ENCODE measurements around the gene COL6A3.

DNA sequence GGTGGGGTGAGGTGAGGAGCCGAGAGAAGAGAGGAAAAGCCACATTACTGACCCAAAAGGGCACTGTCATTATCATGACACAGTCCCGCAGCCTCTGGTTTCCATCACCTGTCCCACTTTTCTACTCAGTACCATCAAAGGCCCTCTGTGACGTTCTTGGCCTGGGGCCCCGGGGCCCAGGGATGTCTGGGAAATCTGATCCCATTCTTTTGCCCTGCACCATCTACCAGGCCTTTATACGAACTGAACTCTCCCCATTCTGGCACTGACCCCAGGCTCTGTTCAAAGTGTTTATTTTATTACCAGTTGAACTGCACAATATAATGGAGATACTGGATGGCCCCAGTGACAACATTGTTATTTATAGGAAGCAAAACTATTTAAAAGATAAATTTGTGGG, 89.1 kb downstream of the COL6A3 start:
- TF ChIP-seq, protein P1, sequence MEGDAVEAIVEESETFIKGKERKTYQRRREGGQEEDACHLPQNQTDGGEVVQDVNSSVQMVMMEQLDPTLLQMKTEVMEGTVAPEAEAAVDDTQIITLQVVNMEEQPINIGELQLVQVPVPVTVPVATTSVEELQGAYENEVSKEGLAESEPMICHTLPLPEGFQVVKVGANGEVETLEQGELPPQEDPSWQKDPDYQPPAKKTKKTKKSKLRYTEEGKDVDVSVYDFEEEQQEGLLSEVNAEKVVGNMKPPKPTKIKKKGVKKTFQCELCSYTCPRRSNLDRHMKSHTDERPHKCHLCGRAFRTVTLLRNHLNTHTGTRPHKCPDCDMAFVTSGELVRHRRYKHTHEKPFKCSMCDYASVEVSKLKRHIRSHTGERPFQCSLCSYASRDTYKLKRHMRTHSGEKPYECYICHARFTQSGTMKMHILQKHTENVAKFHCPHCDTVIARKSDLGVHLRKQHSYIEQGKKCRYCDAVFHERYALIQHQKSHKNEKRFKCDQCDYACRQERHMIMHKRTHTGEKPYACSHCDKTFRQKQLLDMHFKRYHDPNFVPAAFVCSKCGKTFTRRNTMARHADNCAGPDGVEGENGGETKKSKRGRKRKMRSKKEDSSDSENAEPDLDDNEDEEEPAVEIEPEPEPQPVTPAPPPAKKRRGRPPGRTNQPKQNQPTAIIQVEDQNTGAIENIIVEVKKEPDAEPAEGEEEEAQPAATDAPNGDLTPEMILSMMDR (conservative IDR thresholded peaks at IDR 0.05; ENCODE audit: low read depth, low read length) = no peak
- TF ChIP-seq EZH2phosphoT487 (IDR thresholded peaks at IDR 0.05; ENCODE audit: borderline replicate concordance, low read length) (no peak), EZH2 (IDR thresholded peaks at IDR 0.05; ENCODE audit: low read length, unreplicated experiment) (no peak)

Measured in PC-3 (cell line).